ENCODE results near the gene DNAJC5.

DNA sequence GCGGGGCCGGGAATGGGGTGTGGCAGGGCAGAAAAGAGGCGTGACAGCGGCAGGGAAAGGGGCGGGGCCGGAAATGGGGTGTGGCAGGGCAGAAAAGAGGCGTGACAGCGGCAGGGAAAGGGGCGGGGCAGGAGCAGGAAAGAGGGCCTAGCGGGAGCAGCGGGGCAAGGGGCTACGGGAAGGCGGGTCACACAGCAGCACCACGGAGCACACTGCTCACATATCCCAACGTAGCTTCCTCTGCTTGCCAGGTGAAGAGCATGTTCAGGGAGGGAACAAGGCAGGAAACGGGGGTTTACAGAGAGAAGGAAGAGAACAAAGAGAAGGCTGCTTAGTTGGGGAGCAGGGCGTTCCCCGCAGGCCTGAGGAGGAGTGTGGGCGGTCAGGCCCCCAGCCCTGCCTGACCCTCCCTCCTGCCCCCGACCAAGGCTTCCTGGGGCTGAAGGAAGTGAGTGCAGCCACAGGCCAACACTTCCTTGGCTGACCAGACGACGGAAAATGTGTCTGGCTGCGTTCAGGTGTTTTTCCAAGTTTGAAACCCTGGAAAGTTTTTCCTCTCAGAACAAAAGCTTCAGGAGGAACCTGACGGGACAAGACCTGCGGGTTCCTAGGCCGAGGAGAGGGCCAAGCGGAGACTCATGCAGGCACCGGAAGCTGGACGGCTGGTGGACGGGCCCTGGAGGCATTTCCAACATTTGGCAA lies 47.5 kb downstream of the DNAJC5 start:
- TF ChIP-seq, protein P1, sequence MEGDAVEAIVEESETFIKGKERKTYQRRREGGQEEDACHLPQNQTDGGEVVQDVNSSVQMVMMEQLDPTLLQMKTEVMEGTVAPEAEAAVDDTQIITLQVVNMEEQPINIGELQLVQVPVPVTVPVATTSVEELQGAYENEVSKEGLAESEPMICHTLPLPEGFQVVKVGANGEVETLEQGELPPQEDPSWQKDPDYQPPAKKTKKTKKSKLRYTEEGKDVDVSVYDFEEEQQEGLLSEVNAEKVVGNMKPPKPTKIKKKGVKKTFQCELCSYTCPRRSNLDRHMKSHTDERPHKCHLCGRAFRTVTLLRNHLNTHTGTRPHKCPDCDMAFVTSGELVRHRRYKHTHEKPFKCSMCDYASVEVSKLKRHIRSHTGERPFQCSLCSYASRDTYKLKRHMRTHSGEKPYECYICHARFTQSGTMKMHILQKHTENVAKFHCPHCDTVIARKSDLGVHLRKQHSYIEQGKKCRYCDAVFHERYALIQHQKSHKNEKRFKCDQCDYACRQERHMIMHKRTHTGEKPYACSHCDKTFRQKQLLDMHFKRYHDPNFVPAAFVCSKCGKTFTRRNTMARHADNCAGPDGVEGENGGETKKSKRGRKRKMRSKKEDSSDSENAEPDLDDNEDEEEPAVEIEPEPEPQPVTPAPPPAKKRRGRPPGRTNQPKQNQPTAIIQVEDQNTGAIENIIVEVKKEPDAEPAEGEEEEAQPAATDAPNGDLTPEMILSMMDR (IDR thresholded peaks at IDR 0.05), result no peak
- TF ChIP-seq SMAD4 (CRISPR knock-in tag; IDR thresholded peaks at IDR 0.05) (no peak), GABPB1 (CRISPR knock-in tag; IDR thresholded peaks at IDR 0.05) (no peak), NR2C2 (CRISPR knock-in tag; IDR thresholded peaks at IDR 0.05) (no peak), NFYB (CRISPR knock-in tag; conservative IDR thresholded peaks at IDR 0.05; ENCODE audit: low read depth) (no peak), FOXP1 (CRISPR knock-in tag; IDR thresholded peaks at IDR 0.05; ENCODE audit: borderline replicate concordance) (no peak), FOXJ3 (CRISPR knock-in tag; IDR thresholded peaks at IDR 0.05; ENCODE audit: borderline replicate concordance) (no peak), NR1H2 (CRISPR knock-in tag; IDR thresholded peaks at IDR 0.05) (no peak), ZNF671 (CRISPR knock-in tag; IDR thresholded peaks at IDR 0.05) (no peak)
- TF ChIP-seq, protein P2, sequence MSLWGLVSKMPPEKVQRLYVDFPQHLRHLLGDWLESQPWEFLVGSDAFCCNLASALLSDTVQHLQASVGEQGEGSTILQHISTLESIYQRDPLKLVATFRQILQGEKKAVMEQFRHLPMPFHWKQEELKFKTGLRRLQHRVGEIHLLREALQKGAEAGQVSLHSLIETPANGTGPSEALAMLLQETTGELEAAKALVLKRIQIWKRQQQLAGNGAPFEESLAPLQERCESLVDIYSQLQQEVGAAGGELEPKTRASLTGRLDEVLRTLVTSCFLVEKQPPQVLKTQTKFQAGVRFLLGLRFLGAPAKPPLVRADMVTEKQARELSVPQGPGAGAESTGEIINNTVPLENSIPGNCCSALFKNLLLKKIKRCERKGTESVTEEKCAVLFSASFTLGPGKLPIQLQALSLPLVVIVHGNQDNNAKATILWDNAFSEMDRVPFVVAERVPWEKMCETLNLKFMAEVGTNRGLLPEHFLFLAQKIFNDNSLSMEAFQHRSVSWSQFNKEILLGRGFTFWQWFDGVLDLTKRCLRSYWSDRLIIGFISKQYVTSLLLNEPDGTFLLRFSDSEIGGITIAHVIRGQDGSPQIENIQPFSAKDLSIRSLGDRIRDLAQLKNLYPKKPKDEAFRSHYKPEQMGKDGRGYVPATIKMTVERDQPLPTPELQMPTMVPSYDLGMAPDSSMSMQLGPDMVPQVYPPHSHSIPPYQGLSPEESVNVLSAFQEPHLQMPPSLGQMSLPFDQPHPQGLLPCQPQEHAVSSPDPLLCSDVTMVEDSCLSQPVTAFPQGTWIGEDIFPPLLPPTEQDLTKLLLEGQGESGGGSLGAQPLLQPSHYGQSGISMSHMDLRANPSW (CRISPR knock-in tag; conservative IDR thresholded peaks at IDR 0.05; ENCODE audit: low read depth), result no peak
- TF ChIP-seq, protein P3, sequence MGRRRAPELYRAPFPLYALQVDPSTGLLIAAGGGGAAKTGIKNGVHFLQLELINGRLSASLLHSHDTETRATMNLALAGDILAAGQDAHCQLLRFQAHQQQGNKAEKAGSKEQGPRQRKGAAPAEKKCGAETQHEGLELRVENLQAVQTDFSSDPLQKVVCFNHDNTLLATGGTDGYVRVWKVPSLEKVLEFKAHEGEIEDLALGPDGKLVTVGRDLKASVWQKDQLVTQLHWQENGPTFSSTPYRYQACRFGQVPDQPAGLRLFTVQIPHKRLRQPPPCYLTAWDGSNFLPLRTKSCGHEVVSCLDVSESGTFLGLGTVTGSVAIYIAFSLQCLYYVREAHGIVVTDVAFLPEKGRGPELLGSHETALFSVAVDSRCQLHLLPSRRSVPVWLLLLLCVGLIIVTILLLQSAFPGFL (CRISPR knock-in tag; IDR thresholded peaks at IDR 0.05; ENCODE audit: borderline replicate concordance), result no peak
- TF ChIP-seq, protein P4, sequence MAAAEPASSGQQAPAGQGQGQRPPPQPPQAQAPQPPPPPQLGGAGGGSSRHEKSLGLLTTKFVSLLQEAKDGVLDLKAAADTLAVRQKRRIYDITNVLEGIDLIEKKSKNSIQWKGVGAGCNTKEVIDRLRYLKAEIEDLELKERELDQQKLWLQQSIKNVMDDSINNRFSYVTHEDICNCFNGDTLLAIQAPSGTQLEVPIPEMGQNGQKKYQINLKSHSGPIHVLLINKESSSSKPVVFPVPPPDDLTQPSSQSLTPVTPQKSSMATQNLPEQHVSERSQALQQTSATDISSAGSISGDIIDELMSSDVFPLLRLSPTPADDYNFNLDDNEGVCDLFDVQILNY (CRISPR knock-in tag; IDR thresholded peaks at IDR 0.05), result no peak
- TF ChIP-seq, protein P5, sequence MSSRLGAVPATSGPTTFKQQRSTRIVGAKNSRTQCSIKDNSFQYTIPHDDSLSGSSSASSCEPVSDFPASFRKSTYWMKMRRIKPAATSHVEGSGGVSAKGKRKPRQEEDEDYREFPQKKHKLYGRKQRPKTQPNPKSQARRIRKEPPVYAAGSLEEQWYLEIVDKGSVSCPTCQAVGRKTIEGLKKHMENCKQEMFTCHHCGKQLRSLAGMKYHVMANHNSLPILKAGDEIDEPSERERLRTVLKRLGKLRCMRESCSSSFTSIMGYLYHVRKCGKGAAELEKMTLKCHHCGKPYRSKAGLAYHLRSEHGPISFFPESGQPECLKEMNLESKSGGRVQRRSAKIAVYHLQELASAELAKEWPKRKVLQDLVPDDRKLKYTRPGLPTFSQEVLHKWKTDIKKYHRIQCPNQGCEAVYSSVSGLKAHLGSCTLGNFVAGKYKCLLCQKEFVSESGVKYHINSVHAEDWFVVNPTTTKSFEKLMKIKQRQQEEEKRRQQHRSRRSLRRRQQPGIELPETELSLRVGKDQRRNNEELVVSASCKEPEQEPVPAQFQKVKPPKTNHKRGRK (CRISPR knock-in tag; IDR thresholded peaks at IDR 0.05; ENCODE audit: borderline replicate concordance), result no peak
- TF ChIP-seq, protein P6, sequence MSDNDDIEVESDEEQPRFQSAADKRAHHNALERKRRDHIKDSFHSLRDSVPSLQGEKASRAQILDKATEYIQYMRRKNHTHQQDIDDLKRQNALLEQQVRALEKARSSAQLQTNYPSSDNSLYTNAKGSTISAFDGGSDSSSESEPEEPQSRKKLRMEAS (CRISPR knock-in tag; IDR thresholded peaks at IDR 0.05), result no peak
